Heart left ventricle (tissue), 16 donors: Measurements from ENCODE around the gene SPEF2. TPM values are rescaled to one million over a fixed set of nuclear protein-coding genes. Genes with fewer than 3 reads are reported as not detected.
A peak's percentile ranks its signal among the peaks of the same experiment; 100 is the strongest.

ENCODE experiments used
- ATAC-seq, 4 donors: fragments of 200-7000 bp; cut with Tn5 transposase; one replicate each; pipeline ENCODE4 v1.9.1; 2020 to 2022; ENCODE audit warnings: moderate library complexity in 4 of 4, mild to moderate bottlenecking in 3 of 4, moderate number of reproducible peaks in 1 of 4
- DNase-seq, 5 donors: peaks; one replicate each; pipeline ENCODE4 v3.0.0-alpha.2; 2020
- H3K27ac ChIP-seq, 12 donors: fragments of 200-600 bp; sonication (generic) in 4 of 12; one replicate each; pipeline versions ENCODE4 v1.5.0 to v1.8.0; 2016 to 2022; ENCODE audit warnings: mild to moderate bottlenecking in 2 of 12
- H3K27me3 ChIP-seq, 9 donors: fragments of 200-600 bp; sonication (generic) in 2 of 9; one replicate each; pipeline versions ENCODE4 v1.5.1 to v1.8.0; 2016 to 2022; ENCODE audit warnings: mild to moderate bottlenecking in 3 of 9
- H3K36me3 ChIP-seq, 9 donors: fragments of 200-600 bp; sonication (generic) in 2 of 9; one replicate each; pipeline versions ENCODE4 v1.5.0 to v1.8.0; 2018 to 2022; ENCODE audit warnings: mild to moderate bottlenecking in 2 of 9
- H3K4me1 ChIP-seq, 12 donors: fragments of 200-600 bp; sonication (generic) in 4 of 12; one replicate each; pipeline versions ENCODE4 v1.5.0 to v1.8.0; 2016 to 2022; ENCODE audit warnings: mild to moderate bottlenecking in 3 of 12
- H3K4me3 ChIP-seq, 12 donors: fragments of 200-600 bp; sonication (generic) in 4 of 12; one replicate each; pipeline versions ENCODE4 v1.5.0 to v1.8.0; 2017 to 2022; ENCODE audit warnings: mild to moderate bottlenecking in 9 of 12, moderate library complexity in 4 of 12
- H3K9me3 ChIP-seq, 12 donors: fragments of 200-600 bp; sonication (generic) in 4 of 12; one replicate each; pipeline versions ENCODE4 v1.5.0 to v1.8.0; 2016 to 2022; ENCODE audit warnings: mild to moderate bottlenecking in 1 of 12
- POLR2A ChIP-seq, 2 donors: fragments of 450-650 bp; IDR thresholded peaks; one replicate each; pipeline ENCODE4 v1.6.1; 2017; ENCODE audit warnings: antibody characterized with exemption in 2 of 2, mild to moderate bottlenecking in 2 of 2, moderate library complexity in 2 of 2
- WGBS, 4 donors: extraction: QIAGEN DNeasy Blood & Tissue Kit in 2 of 4; methylation state at CpG; one replicate each; pipeline versions ENCODE4 v1.1.5 to v1.1.7; 2013 to 2018; 5-methylcytosine and 5-hydroxymethylcytosine counted together
- intact Hi-C, 10 donors: fragments of 100-400 bp; cut with DNase I; formaldehyde crosslinking; loops; one replicate each; pipeline versions ENCODE4 v1.11.1 to v1.14.2; 2022
- polyA plus RNA-seq, 2 donors: library from polyadenylated mRNA; stranded (reverse); fragments of 200-250 nt; gene quantifications; one replicate each; pipeline ENCODE4 v1.2.3, GENCODE V29; 2013
- total RNA-seq, 9 donors: library from RNA; depleted of rRNA in 2 of 9; stranded (reverse); fragments of >200 nt in 2 of 9; fragmentation: NEBNext Ultra II Directional in 3 of 9; extraction: Animal tissue kit (Norgen Biotek cat#: 25700) in 3 of 9; gene quantifications; one replicate each; pipeline versions ENCODE4 v1.1.0 to v1.2.4, GENCODE V29; 2016 to 2023
- TF ChIP-seq, protein P1 (sequence below), 12 donors: fragments of 200-600 bp; sonication (generic) in 4 of 12; IDR thresholded peaks; one replicate each; pipeline versions ENCODE4 v1.5.0 to v1.8.0; 2018 to 2022; ENCODE audit warnings: antibody characterized with exemption in 12 of 12, mild to moderate bottlenecking in 5 of 12
- donor health status: ischemic (EF 13 %, LVEDD 7.1; RV severe dilation, severe dysfunction).
- donor health status: healthy with polysubstance abuse.
- donor health status: DM: no; HTN: yes; CAD: no.
- donor health status: DM: no; HTN: no; CAD: no.
- donor health status: ischemic (EF 25% LVEDD 6.9; RV normal size, moderate dysfunction).
- donor health status: ischemic (EF 25% LVEDD 5.7; RV mildly dilated, moderate dysfunction).
- donor health status: healthy.
- donor health status: DM: yes; HTN: yes; CAD: no.
- donor health status: ischemic (EF 35%, LVEDD 5.7; RV mildly dilated, moderate dysfunction).
- donor health status: nonischemic (EF 11% LVEDD 7.7; RV severe dilation, severe dysfunction).
- donor health status: DM: yes; HTN: yes; CAD: no.
- donor health status: PGD.
- donor health status: ischemic (EF 29% LVEDD 5.4; RV normal size, mild dysfunction).
- donor health status: nonischemic (EF 23%, LVEDD 6.1; RV moderate dilation, normal function).

SPEF2 gene
- total and polyA plus RNA-seq, 11 donors: 0.46 to 4.1 (median 1.3) TPM

DNA sequence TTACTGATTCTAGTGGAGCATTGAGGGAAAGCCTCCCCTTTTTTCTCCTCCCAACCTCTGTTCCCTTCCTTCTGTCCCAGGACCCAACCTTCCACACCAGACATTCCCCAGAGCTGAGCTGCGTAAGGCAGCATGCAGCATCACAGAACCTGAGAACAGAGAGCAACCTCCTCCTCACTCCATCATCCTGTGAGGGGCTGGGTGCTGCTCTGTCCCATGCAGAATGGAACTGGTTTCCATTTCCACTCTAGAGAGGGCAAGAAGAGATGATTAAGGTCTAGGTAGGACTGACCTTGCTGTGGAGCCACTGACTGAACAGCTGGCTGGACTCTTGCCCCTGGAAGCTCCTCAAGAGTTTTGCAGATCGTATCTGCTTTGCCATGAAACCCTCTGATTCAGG is 208.9 kb downstream of the SPEF2 start:
- no peaks in the 10 kb centered on the region for H3K4me1 ChIP-seq
- ATAC-seq: no peak
- WGBS, 4 donors: 70 to 80% (median 79%) methylated on average over 2 of the region's 2 CpGs

DNA sequence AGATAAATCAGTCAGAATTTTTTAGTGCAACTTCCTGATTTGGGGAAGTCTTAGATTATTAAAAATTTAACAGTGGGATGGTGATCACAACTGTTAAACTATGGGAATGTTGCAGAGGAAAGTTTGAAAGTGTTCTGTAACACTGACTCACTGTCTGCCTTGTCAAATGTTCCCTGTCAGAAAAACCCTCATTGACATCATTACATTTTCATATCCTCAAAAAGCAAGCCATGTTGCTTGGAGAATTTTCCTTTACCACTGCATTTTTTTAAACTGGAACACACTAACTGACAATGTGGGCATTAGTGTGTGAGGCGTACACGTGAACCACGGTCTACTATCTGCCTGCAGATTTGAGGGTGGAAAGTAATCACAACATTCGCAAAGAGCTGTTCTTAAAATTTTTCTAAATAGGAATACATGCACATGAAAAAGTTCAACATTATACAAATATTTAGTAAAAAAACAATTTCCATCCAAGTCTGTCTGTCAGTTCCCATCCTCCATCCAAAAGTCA is 210.5 kb downstream of the SPEF2 start:
- ATAC-seq: no peak
- 82 to 94% (median 89%) methylated on average over 4 of the region's 4 CpGs for WGBS, 4 donors

More for the DNA sequence above, 208.9 kb downstream of the SPEF2 start:
- TF ChIP-seq, protein P1, sequence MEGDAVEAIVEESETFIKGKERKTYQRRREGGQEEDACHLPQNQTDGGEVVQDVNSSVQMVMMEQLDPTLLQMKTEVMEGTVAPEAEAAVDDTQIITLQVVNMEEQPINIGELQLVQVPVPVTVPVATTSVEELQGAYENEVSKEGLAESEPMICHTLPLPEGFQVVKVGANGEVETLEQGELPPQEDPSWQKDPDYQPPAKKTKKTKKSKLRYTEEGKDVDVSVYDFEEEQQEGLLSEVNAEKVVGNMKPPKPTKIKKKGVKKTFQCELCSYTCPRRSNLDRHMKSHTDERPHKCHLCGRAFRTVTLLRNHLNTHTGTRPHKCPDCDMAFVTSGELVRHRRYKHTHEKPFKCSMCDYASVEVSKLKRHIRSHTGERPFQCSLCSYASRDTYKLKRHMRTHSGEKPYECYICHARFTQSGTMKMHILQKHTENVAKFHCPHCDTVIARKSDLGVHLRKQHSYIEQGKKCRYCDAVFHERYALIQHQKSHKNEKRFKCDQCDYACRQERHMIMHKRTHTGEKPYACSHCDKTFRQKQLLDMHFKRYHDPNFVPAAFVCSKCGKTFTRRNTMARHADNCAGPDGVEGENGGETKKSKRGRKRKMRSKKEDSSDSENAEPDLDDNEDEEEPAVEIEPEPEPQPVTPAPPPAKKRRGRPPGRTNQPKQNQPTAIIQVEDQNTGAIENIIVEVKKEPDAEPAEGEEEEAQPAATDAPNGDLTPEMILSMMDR (IDR thresholded peaks at IDR 0.05): no peak
- Histone ChIP-seq H3K9me3 (no peaks in the 10 kb centered on the region), H3K4me3 (no peak overlapping the region), H3K36me3 (no peaks in the 10 kb centered on the region), H3K27ac (no peak overlapping the region), H3K27me3 (peaks cover 0 to 3% (median 0%) of the 10 kb centered on the region in 9 donors)
- intact Hi-C loops: no loop called here
- no peak for DNase-seq

DNA sequence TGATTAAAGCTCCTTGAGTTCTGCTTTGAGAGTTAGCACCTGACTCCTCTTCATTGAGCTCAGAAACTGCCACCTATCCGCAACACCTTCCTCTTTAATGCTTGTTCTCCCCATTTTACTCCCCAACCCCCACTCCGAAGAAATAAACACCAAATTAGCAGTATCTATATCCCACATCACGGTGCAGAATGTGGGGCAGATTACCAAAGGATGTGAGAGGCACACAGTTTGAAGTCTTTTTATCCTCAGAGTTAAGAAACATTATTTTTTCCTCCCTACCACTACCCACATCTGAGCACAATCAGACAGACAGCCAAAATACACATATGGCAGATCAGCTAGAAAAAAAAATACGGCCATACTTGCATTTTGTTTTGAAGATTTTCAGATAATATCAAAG is 212.9 kb downstream of the SPEF2 start:
- no peaks in the 10 kb centered on the region for H3K4me1 ChIP-seq
- 65 to 75% (median 72%) methylated on average over 4 of the region's 4 CpGs for WGBS, 4 donors
- no peak for ATAC-seq

More for the DNA sequence above, 210.5 kb downstream of the SPEF2 start:
- H3K27me3 ChIP-seq: no peaks in the 10 kb centered on the region
- no peak overlapping the region for H3K27ac ChIP-seq
- no peaks in the 10 kb centered on the region for H3K4me1 ChIP-seq
- TF ChIP-seq POLR2A (IDR thresholded peaks at IDR 0.05): no peak
- TF ChIP-seq, protein P1 (IDR thresholded peaks at IDR 0.05): no peak
- no peaks in the 10 kb centered on the region for H3K36me3 ChIP-seq
- no peak overlapping the region for H3K4me3 ChIP-seq
- no peaks in the 10 kb centered on the region for H3K9me3 ChIP-seq
- intact Hi-C loops: no loop called here
- DNase-seq: no peak

DNA sequence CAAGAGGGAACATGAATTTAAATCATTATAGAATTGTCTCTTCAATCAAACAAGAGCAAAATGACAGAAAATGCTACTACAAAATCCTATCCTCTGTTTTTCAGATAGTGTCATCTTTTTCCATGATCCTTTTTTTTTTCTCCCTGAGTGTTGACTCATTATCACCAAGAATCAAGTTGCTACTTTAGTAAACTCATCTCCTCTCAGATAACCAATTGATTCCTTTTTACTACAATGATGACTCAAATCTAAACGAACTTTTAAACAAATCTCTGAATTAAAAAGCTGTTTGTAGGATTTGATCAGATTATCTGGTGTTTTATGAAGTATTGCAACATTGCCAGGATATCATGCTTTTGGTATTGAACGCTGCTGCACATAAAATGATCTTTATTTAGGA is 215.1 kb downstream of the SPEF2 start:
- H3K9me3 ChIP-seq: no peaks in the 10 kb centered on the region
- TF ChIP-seq POLR2A (IDR thresholded peaks at IDR 0.05): no peak
- TF ChIP-seq, protein P1 (IDR thresholded peaks at IDR 0.05): no peak
- no peaks in the 10 kb centered on the region for H3K4me1 ChIP-seq
- WGBS, 4 donors: 66 to 74% (median 71%) methylated on average over 2 of the region's 2 CpGs
- DNase-seq (no peak), ATAC-seq (no peak)
- no peak overlapping the region for H3K4me3 ChIP-seq
- no peaks in the 10 kb centered on the region for H3K36me3 ChIP-seq
- intact Hi-C loops: no loop called here
- H3K27me3 ChIP-seq: no peaks in the 10 kb centered on the region
- peak overlapping the region in 1 of 12 donors; percentile 54 for H3K27ac ChIP-seq

More for the DNA sequence above, 212.9 kb downstream of the SPEF2 start:
- no peaks in the 10 kb centered on the region for H3K9me3 ChIP-seq
- H3K4me3 ChIP-seq: no peak overlapping the region
- DNase-seq: no peak
- intact Hi-C loops: no loop called here
- TF ChIP-seq, protein P1 (IDR thresholded peaks at IDR 0.05): no peak
- no peak for TF ChIP-seq POLR2A (IDR thresholded peaks at IDR 0.05)
- H3K36me3 ChIP-seq: no peaks in the 10 kb centered on the region
- peak overlapping the region in 1 of 12 donors; percentile 2 for H3K27ac ChIP-seq
- H3K27me3 ChIP-seq: no peaks in the 10 kb centered on the region
